ENCODE results near the gene TUBA4A. TPM values are rescaled to one million over a fixed set of nuclear protein-coding genes. Genes with fewer than 3 reads are reported as not detected.

Gene TUBA4A
- total and polyA plus RNA-seq, 8 donors: 24.1 to 84.0 (median 39.7) TPM

DNA sequence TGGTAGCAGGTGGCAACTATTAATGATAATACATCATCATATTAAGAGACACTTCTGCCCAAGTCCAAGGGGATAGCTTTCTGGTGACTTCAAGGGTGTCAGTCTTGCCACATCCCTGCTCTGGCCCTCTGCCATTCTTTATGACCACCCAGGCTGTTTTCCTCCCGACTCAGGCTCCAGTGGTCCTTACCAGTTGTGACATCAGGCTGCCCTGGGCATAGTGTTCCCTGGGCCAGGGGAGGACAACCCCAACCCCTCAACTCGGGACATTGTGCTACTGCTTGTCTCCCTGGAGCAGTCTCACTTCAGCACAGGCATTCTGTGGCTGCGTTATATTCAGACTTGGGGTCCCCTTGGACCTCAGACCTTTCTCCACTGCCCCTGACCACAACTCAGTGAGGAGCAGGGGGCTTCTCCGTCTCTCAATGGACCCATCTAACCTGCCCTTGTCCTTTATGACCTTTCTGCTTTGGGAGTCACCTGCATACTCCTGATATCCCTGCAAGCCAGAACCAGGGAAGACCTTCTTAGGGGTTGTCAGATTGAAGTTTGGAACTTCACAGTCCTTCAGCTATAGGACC lies 38.3 kb upstream of the TUBA4A start:
- Histone ChIP-seq H3K4me1 (peaks cover 0 to 13% of the 10 kb centered on the region in 2 donors), H3K9me3 (no peaks in the 10 kb centered on the region)

DNA sequence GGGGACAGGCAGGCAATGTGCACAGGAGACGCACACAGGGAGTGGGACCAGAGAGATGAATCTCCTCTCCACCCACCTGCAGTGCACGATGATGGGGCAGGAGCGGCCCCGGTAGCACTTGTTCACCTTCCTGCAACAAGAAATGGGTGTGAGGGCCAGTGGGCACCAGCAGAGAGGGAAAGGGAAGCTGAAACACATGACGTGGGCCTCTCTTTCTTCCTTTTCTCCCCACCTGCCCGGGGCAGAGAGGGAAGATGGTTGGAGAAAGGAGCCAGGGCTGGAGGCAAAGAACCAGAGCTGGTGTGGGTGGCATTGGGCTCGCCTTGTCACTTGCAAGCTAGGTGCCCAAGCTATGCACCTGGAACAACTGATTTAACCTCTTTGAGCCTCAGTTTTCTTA lies 37.7 kb upstream of the TUBA4A start:
- DNase-seq (peak in 1 of 4 donors; percentile 47), ATAC-seq (no peak)
- TF ChIP-seq, protein P1, sequence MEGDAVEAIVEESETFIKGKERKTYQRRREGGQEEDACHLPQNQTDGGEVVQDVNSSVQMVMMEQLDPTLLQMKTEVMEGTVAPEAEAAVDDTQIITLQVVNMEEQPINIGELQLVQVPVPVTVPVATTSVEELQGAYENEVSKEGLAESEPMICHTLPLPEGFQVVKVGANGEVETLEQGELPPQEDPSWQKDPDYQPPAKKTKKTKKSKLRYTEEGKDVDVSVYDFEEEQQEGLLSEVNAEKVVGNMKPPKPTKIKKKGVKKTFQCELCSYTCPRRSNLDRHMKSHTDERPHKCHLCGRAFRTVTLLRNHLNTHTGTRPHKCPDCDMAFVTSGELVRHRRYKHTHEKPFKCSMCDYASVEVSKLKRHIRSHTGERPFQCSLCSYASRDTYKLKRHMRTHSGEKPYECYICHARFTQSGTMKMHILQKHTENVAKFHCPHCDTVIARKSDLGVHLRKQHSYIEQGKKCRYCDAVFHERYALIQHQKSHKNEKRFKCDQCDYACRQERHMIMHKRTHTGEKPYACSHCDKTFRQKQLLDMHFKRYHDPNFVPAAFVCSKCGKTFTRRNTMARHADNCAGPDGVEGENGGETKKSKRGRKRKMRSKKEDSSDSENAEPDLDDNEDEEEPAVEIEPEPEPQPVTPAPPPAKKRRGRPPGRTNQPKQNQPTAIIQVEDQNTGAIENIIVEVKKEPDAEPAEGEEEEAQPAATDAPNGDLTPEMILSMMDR (IDR thresholded peaks at IDR 0.05): no peak
- peaks cover 0 to 4% of the 10 kb centered on the region in 2 donors for H3K36me3 ChIP-seq
- H3K27me3 ChIP-seq: peaks cover 0 to 5% of the 10 kb centered on the region in 2 donors
- H3K4me1 ChIP-seq: peaks cover 0 to 13% of the 10 kb centered on the region in 2 donors
- H3K9me3 ChIP-seq: no peaks in the 10 kb centered on the region
- H3K4me3 ChIP-seq: no peak overlapping the region
- H3K27ac ChIP-seq: no peak overlapping the region
- intact Hi-C loops (cut with DNase I): loop anchor here in 1 of 2 donors (10.0 kb wide), 1 partner anchor 127 kb away; the partner anchor contains the start of gene NHEJ1

More for the DNA sequence above, 38.3 kb upstream of the TUBA4A start:
- H3K36me3 ChIP-seq: no peaks in the 10 kb centered on the region
- no peak overlapping the region for H3K27ac ChIP-seq
- H3K4me3 ChIP-seq: no peak overlapping the region
- DNase-seq (peak in 1 of 4 donors; percentile 17), ATAC-seq (no peak)
- TF ChIP-seq, protein P1 (IDR thresholded peaks at IDR 0.05): no peak
- H3K27me3 ChIP-seq: peaks cover 0 to 5% of the 10 kb centered on the region in 2 donors
- intact Hi-C loops (cut with DNase I): loop anchor here in 1 of 2 donors (10.0 kb wide), 1 partner anchor 127 kb away; the partner anchor contains the start of gene NHEJ1

DNA sequence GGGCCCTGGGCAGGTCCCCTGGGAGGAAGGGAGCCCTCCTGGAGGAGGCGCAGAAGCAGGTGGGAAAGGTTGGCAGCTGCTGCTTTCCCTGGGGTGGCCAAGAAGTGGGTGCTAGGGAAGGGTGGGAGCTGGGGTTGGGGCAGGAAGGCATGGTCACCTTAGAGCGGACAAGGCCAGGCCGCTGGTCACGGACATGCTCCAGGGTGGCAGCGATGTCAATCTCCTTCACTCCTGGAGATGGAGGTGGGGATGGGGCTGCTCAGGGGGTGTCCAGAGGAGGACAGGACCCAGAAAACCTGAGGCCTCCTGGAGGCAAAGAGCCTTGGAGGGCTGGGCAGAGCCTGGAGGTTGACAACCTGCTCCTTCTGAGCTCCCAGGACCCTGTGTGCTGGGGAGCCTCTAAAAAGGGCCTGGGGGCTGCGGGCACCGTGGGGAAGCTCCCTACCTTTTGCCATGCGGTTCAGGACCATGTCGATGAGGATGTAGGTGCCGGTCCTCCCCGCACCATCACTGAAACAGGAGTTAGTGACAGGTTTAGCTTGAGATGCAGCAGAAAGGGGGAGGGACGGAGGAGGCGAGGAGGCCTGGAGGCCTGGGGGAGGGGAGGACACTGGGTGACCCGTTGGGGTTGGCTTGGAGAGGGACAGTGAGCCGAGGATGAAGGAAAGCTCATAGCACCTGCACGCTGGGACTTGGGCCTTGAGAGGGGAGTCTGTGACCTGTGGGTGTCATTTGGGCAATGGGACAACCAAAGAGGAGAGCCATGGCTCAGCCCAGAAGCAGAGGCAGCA lies 36.9 kb upstream of the TUBA4A start:
- H3K4me3 ChIP-seq: no peak overlapping the region
- no peak for ATAC-seq
- peaks cover 0 to 13% of the 10 kb centered on the region in 2 donors for H3K36me3 ChIP-seq
- H3K27ac ChIP-seq: no peak overlapping the region
- DNase-seq: peak in 1 of 4 donors; percentile 50
- no peaks in the 10 kb centered on the region for H3K9me3 ChIP-seq
- H3K27me3 ChIP-seq: peaks cover 0 to 5% of the 10 kb centered on the region in 2 donors
- H3K4me1 ChIP-seq: peaks cover 0 to 13% of the 10 kb centered on the region in 2 donors
- intact Hi-C loops (cut with DNase I): loop anchor here in 1 of 2 donors (10.0 kb wide), 1 partner anchor 126 kb away; the partner anchor contains the start of gene NHEJ1
- TF ChIP-seq, protein P1 (IDR thresholded peaks at IDR 0.05): no peak

DNA sequence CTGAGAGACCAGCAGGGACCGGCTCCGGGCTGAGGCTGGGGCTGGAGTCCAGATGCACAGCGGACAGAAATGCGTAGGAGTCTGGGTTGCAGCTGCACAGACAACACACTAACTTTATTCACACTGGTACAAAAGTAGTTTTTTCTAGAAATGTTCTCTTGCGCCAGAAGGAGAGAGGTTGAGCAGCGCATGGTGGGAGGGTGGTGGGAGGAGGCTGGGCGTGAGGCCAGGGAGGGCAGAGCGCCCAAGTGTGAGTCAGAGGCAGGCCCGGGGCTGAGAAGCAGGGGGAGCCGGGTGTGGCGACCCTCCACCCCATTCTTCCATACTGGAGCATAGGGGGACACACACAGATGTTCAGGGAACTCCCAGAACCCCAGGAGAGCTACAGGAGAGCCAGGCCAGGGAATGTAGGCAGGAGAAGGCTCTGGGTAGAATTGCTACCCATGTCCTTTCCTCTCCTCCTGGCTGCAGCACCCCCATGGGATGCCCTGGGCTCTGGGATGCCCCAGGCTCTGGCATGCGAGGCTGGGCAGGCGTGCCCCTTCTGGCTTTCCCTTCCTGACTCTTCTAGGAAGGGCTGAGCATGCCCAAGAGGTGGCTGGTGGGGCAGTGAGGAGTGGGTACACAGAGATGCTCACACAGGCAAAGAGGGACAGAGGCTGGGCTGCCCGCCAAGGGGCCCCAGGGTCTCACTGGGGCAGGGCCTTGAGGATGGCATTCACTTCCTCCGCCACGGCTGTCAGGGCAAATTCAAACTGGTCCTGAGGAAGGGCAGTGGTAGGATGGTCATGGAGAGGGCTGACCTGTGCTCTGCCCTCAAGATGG lies 36.0 kb upstream of the TUBA4A start:
- Histone ChIP-seq H3K27ac (peak overlapping the region in 1 of 2 donors; percentile 44), H3K27me3 (peaks cover 0 to 5% of the 10 kb centered on the region in 2 donors), H3K9me3 (no peaks in the 10 kb centered on the region), H3K4me3 (no peak overlapping the region), H3K36me3 (peaks cover 0 to 21% of the 10 kb centered on the region in 2 donors), H3K4me1 (peaks cover 0 to 7% of the 10 kb centered on the region in 2 donors)
- intact Hi-C loops (cut with DNase I): loop anchor here in 1 of 2 donors (10.0 kb wide), 1 partner anchor 125 kb away; the partner anchor contains the start of gene NHEJ1
- TF ChIP-seq, protein P1 (IDR thresholded peaks at IDR 0.05): no peak
- ATAC-seq (peak; percentile 54), DNase-seq (peak in 3 of 4 donors; percentile 39 to 82 (median 46))

All from left lung (tissue), 10 donors.